Endothelial cell of umbilical vein (primary cell): ENCODE results near the gene ANXA4. TPM values are rescaled to one million over a fixed set of nuclear protein-coding genes. Genes with fewer than 3 reads are reported as not detected.

ENCODE experiments used
- BruUV-seq: library from RNA; stranded (reverse); fragments of 400-500 nt; replicated peaks from 2 replicates; lab custom pipeline; 2021; lab: Mats Ljungman, UMichigan
- CTCF ChIA-PET: fragments of 300-600, 350-600 bp; sonication (Branson Sonifier 250); formaldehyde crosslinking; loops from one replicate; lab custom pipeline; 2021; ENCODE audit warnings: antibody characterized with exemption, inconsistent platforms; lab: Charles Lee
- POLR2A ChIA-PET: fragments of 300-600, 350-600 bp; sonication (Branson Sonifier 250); formaldehyde crosslinking; loops from one replicate; lab custom pipeline; 2021; ENCODE audit warnings: antibody characterized with exemption, inconsistent platforms; lab: Charles Lee
- DNase-seq: peaks from one replicate; pipeline ENCODE4 v3.0.0-alpha.2; 2011; ENCODE audit warnings: low read depth, low spot score
- FAIRE-seq: peaks from 2 replicates; lab custom pipeline; 2011; peaks lifted over from hg19 to GRCh38; lab: Jason Lieb, UNC
- H2AFZ ChIP-seq: 2 replicates; pipeline ENCODE4 v1.6.0; 2012; ENCODE audit warnings: low read depth, low read length, control low read depth, inconsistent platforms
- H3K27ac ChIP-seq: 2 replicates; pipeline ENCODE4 v1.5.1; 2011; ENCODE audit warnings: low read depth, mild to moderate bottlenecking, control low read depth, low read length, moderate library complexity; ENCODE audit not compliant: insufficient read depth
- H3K27me3 ChIP-seq, 2 experiments: 2 replicates each; pipeline versions ENCODE4 v1.6.0 to v1.6.1; 2011; ENCODE audit warnings: low read length in 2 of 2, mixed read lengths in 1 of 2; ENCODE audit not compliant: control insufficient read depth in 2 of 2, insufficient read depth in 2 of 2
- H3K36me3 ChIP-seq, 2 experiments: 2 replicates in 1 of 2; 3 replicates in 1 of 2; pipeline ENCODE4 v1.5.1; 2011; ENCODE audit warnings: low read length in 2 of 2, mild to moderate bottlenecking in 1 of 2, moderate library complexity in 1 of 2; ENCODE audit not compliant: control insufficient read depth in 2 of 2, insufficient read depth in 2 of 2; ENCODE audit errors: extremely low read depth in 1 of 2
- H3K4me1 ChIP-seq: 3 replicates; pipeline ENCODE4 v1.5.1; 2011; ENCODE audit warnings: mild to moderate bottlenecking, low read length; ENCODE audit not compliant: control insufficient read depth, insufficient read depth; ENCODE audit errors: extremely low read depth
- H3K4me2 ChIP-seq: 2 replicates; pipeline ENCODE4 v1.6.1; 2011; ENCODE audit warnings: low read length, control low read depth, mixed read lengths; ENCODE audit not compliant: insufficient read depth
- H3K4me3 ChIP-seq, 3 experiments: fragments of 200-600 bp in 1 of 3; sonication (generic), shearing (Covaris generic) in 1 of 3; replicated peaks in 1 of 3; 2 replicates each; pipeline ENCODE4 v1.5.1; 2011 to 2016; ENCODE audit warnings: control low read depth in 3 of 3, low read length in 3 of 3, mild to moderate bottlenecking in 2 of 3, inconsistent platforms in 1 of 3, low read depth in 1 of 3, moderate library complexity in 1 of 3; ENCODE audit not compliant: insufficient read depth in 1 of 3
- H3K79me2 ChIP-seq: 2 replicates; pipeline ENCODE4 v1.6.0; 2012; ENCODE audit warnings: low read length, inconsistent platforms; ENCODE audit not compliant: control insufficient read depth, insufficient read depth
- H3K9ac ChIP-seq: replicated peaks from 2 replicates; pipeline ENCODE3; 2011; ENCODE audit warnings: low read length, control low read depth; ENCODE audit not compliant: insufficient read depth; ENCODE audit errors: extremely low read depth
- H3K9me1 ChIP-seq: replicated peaks from 3 replicates; pipeline ENCODE4 v1.6.0; 2011; ENCODE audit warnings: mild to moderate bottlenecking, low read length; ENCODE audit not compliant: control insufficient read depth, insufficient read depth; ENCODE audit errors: extremely low read depth
- H3K9me3 ChIP-seq: replicated peaks from 2 replicates; pipeline ENCODE4 v1.5.1; 2012; ENCODE audit warnings: low read length, inconsistent platforms; ENCODE audit not compliant: control insufficient read depth, insufficient read depth
- H4K20me1 ChIP-seq: replicated peaks from 2 replicates; pipeline ENCODE3; 2011; ENCODE audit warnings: mild to moderate bottlenecking, low read length; ENCODE audit not compliant: control insufficient read depth, insufficient read depth; ENCODE audit errors: extremely low read depth
- CTCF ChIP-seq, 2 donors: IDR thresholded peaks; 1 replicate in 1 of 2; 2 replicates in 1 of 2; pipeline ENCODE4 v1.5.1; 2011; ENCODE audit warnings: low read length in 2 of 2, mild to moderate bottlenecking in 2 of 2, moderate library complexity in 2 of 2, control low read depth in 1 of 2, inconsistent platforms in 1 of 2, low read depth in 1 of 2; ENCODE audit not compliant: insufficient read depth in 1 of 2; ENCODE audit errors: extremely low read depth in 1 of 2
- EZH2 ChIP-seq: IDR thresholded peaks from 2 replicates; pipeline ENCODE4 v1.6.1; 2012; ENCODE audit warnings: borderline replicate concordance, low read depth, mild to moderate bottlenecking, moderate library complexity, low read length, inconsistent platforms; ENCODE audit not compliant: severe bottlenecking
- FOS ChIP-seq: IDR thresholded peaks from 2 replicates; pipeline ENCODE4 v1.6.1; 2011; ENCODE audit warnings: mild to moderate bottlenecking, low read length, moderate library complexity, borderline replicate concordance; ENCODE audit not compliant: insufficient read depth
- GATA2 ChIP-seq: IDR thresholded peaks from 2 replicates; pipeline ENCODE4 v1.7.0; 2011; ENCODE audit warnings: low read depth, mild to moderate bottlenecking, moderate library complexity, mixed read lengths, low read length; ENCODE audit not compliant: insufficient read length, insufficient read depth
- JUN ChIP-seq: IDR thresholded peaks from 2 replicates; pipeline ENCODE4 v1.6.1; 2011; ENCODE audit warnings: borderline replicate concordance, low read depth; ENCODE audit not compliant: insufficient read length, insufficient read depth
- MAX ChIP-seq: IDR thresholded peaks from 2 replicates; pipeline ENCODE4 v1.6.1; 2011; ENCODE audit not compliant: insufficient read depth, insufficient read length
- MYC ChIP-seq: IDR thresholded peaks from one replicate; pipeline ENCODE4 v1.6.1; 2011; ENCODE audit warnings: mild to moderate bottlenecking, low read depth, low read length
- POLR2A ChIP-seq: IDR thresholded peaks from 2 replicates; pipeline ENCODE4 v1.6.1; 2012; ENCODE audit warnings: low read depth, mild to moderate bottlenecking, control low read depth, low read length
- POLR2AphosphoS5 ChIP-seq: IDR thresholded peaks from 2 replicates; pipeline ENCODE4 v1.6.1; 2012; ENCODE audit warnings: low read depth, mild to moderate bottlenecking, control low read depth, low read length, moderate library complexity; ENCODE audit not compliant: insufficient read depth
- dilution Hi-C: fragments of 300-500 bp; cut with MboI; formaldehyde crosslinking; loops from one replicate; pipeline ENCODE4 v1.15.0; 2019; ENCODE audit warnings: low sequenced_read_pairs; ENCODE audit not compliant: extremely low pct_ligation_motif_present
- intact Hi-C: fragments of 100-400 bp; cut with micrococcal nuclease; formaldehyde crosslinking; loops from one replicate; pipeline ENCODE4 v1.10.0; 2022
- polyA plus RNA-seq, 4 experiments: library from polyadenylated mRNA; depleted of rRNA in 3 of 4; stranded (reverse) in 3 of 4; unstranded in 1 of 4; fragments of >200 nt; gene quantifications; 2 replicates each; pipeline versions ENCODE4 v1.2.1 to v1.2.3, GENCODE V29; 2011 to 2012; ENCODE audit warnings: missing spikeins in 1 of 4
- total RNA-seq: library from RNA; stranded (reverse); gene quantifications from 2 replicates; pipeline ENCODE4 v1.2.3, GENCODE V29; 2021

Gene ANXA4
- total and polyA plus RNA-seq, 2 donors (not counting 3 experiments of a cell fraction or from before 2014, with no cell fraction given) = 29.4 to 79.6 TPM

DNA sequence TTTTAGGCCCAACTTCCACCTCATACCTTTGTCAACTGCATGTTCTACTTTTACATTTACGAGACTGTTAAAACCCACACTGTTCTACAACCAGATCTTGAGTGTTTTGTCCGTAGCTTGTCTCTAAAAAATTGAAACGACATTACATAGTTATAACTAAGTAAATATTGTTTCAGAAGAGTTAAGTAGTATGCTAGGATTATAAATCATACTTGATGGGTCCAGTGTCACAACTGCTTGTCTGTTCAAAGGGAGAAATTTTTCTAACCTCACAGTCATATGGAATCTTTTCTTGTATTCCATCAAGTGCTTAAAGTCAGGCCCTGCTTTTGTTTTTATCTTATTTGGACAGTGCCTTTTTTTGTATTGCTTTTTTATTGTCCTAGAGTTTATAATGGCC is 91.8 kb downstream of the ANXA4 start:
- no peak overlapping the region for H2AFZ ChIP-seq
- ChIA-PET POLR2A (no interaction called here), CTCF (interaction anchor here (1.0 kb wide), 1 partner anchor 8 kb away, joined by 3 read pairs; no protein-coding TSS in a partner anchor)
- dilution Hi-C loops = no loop called here
- intact Hi-C loops = no loop called here
- H3K27me3 ChIP-seq = no peaks in the 10 kb centered on the region
- no peak overlapping the region for H3K27ac ChIP-seq
- H3K4me2 ChIP-seq = no peak overlapping the region
- no peak for FAIRE-seq
- H3K36me3 ChIP-seq = no peaks in the 10 kb centered on the region
- no peaks in the 10 kb centered on the region for H3K9me1 ChIP-seq
- H3K4me1 ChIP-seq = peaks cover 7% of the 10 kb centered on the region
- H3K4me3 ChIP-seq = no peak overlapping the region
- TF ChIP-seq POLR2A (no peak), MAX (no peak), JUN (no peak), CTCF (IDR thresholded peaks at IDR 0.05; ENCODE audit: extremely low read depth in 1 of 2, insufficient read depth in 1 of 2, low read depth in 1 of 2, low read length in 2 of 2) (no peak), GATA2 (no peak), POLR2AphosphoS5 (no peak), EZH2 (no peak), MYC (no peak), FOS (no peak)
- no peaks in the 10 kb centered on the region for H3K9me3 ChIP-seq
- H3K9ac ChIP-seq = no peak overlapping the region
- peaks cover 32% of the 10 kb centered on the region for H3K79me2 ChIP-seq
- H4K20me1 ChIP-seq = no peaks in the 10 kb centered on the region
- BruUV-seq = no TSS peak
- no peak for DNase-seq
